Brain microvascular endothelial cell (primary cell): Measurements from ENCODE around the gene LAMA1.

Experiments
- DNase-seq: peaks from one replicate; pipeline ENCODE4 v3.0.0-alpha.2; 2020
- H3K27ac ChIP-seq: fragments of 250-450 bp; sonication (Bioruptor Pico); 2 replicates; pipeline ENCODE4 v1.5.1; 2020; ENCODE audit warnings: mild to moderate bottlenecking, moderate library complexity
- H3K27me3 ChIP-seq: fragments of 250-450 bp; sonication (Bioruptor Pico); replicated peaks from 2 replicates; pipeline ENCODE4 v1.5.1; 2020; ENCODE audit warnings: mild to moderate bottlenecking
- H3K36me3 ChIP-seq: fragments of 250-450 bp; sonication (Bioruptor Pico); replicated peaks from 2 replicates; pipeline ENCODE4 v1.5.1; 2020; ENCODE audit warnings: mild to moderate bottlenecking
- H3K4me3 ChIP-seq: 2 replicates; pipeline ENCODE4 v1.5.1; 2011; ENCODE audit warnings: low read depth, mild to moderate bottlenecking, control low read depth, low read length, moderate library complexity
- CTCF ChIP-seq: IDR thresholded peaks from 2 replicates; pipeline ENCODE4 v1.5.1; 2011; ENCODE audit warnings: low read depth, mild to moderate bottlenecking, moderate library complexity, low read length, control low read depth, inconsistent platforms; ENCODE audit errors: missing control alignments
- in situ Hi-C: cut with HindIII; loops from 2 replicates; pipeline ENCODE4 v1.10.0; 2017; ENCODE audit warnings: low sequenced_read_pairs, low pct_ligation_motif_present

Gene LAMA1

DNA sequence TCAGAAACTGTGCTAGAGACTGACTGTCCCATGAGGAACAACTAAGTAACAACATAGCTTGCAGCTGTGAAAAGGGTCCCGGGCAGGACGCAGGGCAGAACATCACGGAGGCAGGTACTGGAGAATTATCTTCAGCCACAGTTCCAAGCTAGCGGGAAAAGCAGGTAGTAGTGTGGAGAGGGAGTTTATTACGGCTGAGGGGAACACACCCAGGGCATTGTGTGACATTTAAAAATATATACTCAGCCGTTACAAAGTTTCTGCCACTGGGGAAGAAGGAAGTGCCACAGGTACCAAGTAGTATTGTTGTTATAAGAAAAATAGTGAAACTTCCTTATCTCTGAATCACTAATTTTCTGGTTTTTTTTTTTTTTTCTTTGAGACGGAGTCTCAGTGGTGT lies 179.6 kb downstream of the LAMA1 start:
- DNase-seq, result no peak
- in situ Hi-C loops, result no loop called here
- TF ChIP-seq CTCF, result no peak
- H3K36me3 ChIP-seq, result peaks cover 2% of the 10 kb centered on the region
- H3K4me3 ChIP-seq, result no peak overlapping the region
- no peaks in the 10 kb centered on the region for H3K27me3 ChIP-seq
- no peak overlapping the region for H3K27ac ChIP-seq

DNA sequence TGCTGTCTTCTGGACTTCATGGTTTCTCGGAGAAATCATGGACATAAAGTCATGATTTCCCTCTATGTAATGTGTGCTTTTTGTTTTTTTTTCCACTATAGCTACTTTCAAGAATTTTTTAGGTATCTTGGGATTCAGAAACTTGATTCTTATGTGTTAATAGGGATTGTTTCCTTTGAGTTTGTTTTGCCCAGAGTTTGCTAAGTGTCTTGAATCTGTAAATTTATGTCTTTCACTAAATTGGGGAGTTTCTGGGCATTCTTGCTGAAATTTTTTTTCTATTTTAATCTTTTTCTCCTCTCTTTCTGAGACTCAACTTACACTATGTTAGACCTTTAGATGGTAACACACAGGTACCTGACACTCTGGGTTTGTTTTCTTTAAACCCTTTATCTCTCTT lies 182.7 kb downstream of the LAMA1 start:
- Histone ChIP-seq H3K27me3 (no peaks in the 10 kb centered on the region), H3K36me3 (no peaks in the 10 kb centered on the region), H3K27ac (no peak overlapping the region), H3K4me3 (no peak overlapping the region)
- in situ Hi-C loops, result no loop called here
- DNase-seq, result no peak
- TF ChIP-seq CTCF, result no peak

DNA sequence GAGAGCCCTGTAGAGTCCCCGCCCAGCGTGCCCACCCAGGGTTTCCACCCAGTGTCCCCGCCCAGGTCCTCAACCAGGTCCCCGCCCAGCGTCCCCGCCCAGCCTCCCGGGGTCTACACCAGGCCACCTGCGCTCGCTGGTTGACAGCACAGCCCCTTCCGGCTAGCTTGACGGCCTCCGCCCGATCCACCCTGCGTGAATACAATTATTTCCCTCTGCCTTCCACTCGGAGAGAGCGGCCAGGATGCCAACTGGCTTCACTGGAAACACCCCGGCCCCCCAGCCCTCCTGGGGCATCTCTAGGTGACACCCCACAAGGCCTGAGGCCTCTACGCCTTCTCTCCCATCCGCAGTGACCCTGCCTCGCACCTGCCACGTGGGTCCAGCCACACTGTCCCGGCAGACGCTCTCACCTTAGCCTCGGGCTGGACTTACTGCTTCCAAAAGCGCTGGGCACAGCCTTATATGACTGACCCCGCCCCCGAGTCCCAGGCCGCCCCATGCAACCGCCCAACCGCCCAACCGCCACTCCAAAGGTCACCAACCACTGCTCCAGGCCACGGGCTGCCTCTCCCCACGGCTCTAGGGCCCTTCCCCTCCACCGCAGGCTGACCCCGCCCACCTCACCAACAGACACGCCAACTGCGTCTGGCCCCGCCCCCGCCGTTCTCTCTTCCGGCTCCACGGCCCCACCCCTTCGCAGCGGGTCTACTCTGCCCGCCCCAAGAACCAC lies 188.1 kb downstream of the LAMA1 start:
- Histone ChIP-seq H3K36me3 (no peaks in the 10 kb centered on the region), H3K27me3 (no peaks in the 10 kb centered on the region), H3K27ac (no peak overlapping the region), H3K4me3 (no peak overlapping the region)
- in situ Hi-C loops, result no loop called here
- TF ChIP-seq CTCF, result no peak
- DNase-seq, result no peak

DNA sequence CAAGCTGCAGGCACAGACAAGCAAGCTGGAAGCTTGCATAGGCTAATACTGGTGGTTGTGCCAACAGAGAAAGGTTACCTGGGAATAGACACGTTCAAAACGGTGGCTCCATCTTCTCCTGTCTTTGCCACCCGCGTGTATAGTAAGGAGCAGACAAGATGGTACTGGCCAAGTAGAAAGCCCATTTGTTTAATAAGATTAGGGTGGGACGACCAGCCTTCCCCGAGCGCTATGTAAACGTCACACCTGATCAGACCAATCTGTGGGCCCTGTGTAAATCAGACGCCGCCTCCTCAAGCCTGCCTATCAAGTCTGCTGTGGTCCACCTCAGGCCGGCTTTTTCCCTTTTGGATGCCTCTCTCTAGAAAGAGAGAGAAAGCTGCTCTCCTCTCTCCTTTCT lies 189.2 kb downstream of the LAMA1 start:
- Histone ChIP-seq H3K36me3 (no peaks in the 10 kb centered on the region), H3K27ac (no peak overlapping the region), H3K4me3 (no peak overlapping the region), H3K27me3 (no peaks in the 10 kb centered on the region)
- in situ Hi-C loops, result no loop called here
- no peak for DNase-seq
- TF ChIP-seq CTCF, result no peak

DNA sequence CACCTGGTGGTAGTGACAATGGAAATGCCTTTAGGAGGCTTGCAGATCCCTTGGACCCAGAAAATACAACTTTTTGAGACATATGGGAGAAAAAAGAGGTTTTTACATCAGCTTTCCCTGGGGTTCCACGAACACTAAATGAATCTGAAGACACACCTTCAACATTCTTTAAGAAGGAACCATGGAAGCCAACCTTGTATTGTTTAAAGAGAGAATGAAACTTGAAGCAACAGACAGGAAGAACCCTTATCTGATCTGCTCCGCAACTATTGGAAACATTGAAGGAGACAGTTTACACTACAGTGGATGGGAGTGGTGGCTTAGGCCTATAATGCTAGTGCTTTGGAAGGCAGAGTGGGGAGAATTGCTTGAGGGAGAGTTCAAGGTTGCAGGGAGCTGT lies 190.4 kb downstream of the LAMA1 start:
- Histone ChIP-seq H3K27me3 (no peaks in the 10 kb centered on the region), H3K36me3 (no peaks in the 10 kb centered on the region), H3K4me3 (no peak overlapping the region), H3K27ac (no peak overlapping the region)
- TF ChIP-seq CTCF, result no peak
- DNase-seq, result no peak
- in situ Hi-C loops, result no loop called here

DNA sequence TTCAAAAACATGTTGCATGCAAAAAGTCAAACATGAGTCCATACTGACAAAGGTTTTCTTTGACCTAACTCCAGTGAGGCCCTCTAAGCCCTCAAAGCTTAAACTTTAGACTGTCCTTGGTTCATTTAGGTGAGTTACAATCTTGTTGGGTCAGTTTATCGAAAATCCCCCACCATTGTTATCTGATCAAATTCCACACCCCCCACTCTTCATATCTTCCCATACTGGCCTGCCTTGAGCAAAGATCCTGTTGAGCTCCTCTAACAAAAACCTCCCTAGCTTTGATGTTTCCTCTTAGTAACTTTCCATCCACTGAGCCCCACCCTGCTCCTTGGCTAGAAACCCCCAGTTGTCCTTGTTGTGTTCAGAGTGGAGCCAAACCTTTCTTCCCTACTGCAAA lies 194.4 kb downstream of the LAMA1 start:
- no peaks in the 10 kb centered on the region for H3K36me3 ChIP-seq
- no peak overlapping the region for H3K4me3 ChIP-seq
- in situ Hi-C loops, result no loop called here
- DNase-seq, result no peak
- TF ChIP-seq CTCF, result no peak
- H3K27ac ChIP-seq, result no peak overlapping the region
- no peaks in the 10 kb centered on the region for H3K27me3 ChIP-seq
